LNCaP clone FGC (cell line): ENCODE results near the gene SLF2.
"Not testable (repeated sequence)": the region's sequence is repeated elsewhere in the genome, so short reads cannot be mapped to it uniquely, and the experiment has no call there.

ENCODE experiments used
- DNase-seq: peaks from one replicate; pipeline ENCODE4 v3.0.0-alpha.2; 2011; ENCODE audit warnings: low read depth
- H3K4me3 ChIP-seq: 2 replicates; pipeline ENCODE4 v1.5.1; 2011; ENCODE audit warnings: mild to moderate bottlenecking, low read depth, low read length, control low read depth
- TF ChIP-seq, protein P1 (sequence below): IDR thresholded peaks from 2 replicates; pipeline ENCODE4 v1.5.1; 2012; ENCODE audit warnings: mild to moderate bottlenecking; ENCODE audit not compliant: control insufficient read depth, insufficient read depth; ENCODE audit errors: extremely low read depth

Gene SLF2

DNA sequence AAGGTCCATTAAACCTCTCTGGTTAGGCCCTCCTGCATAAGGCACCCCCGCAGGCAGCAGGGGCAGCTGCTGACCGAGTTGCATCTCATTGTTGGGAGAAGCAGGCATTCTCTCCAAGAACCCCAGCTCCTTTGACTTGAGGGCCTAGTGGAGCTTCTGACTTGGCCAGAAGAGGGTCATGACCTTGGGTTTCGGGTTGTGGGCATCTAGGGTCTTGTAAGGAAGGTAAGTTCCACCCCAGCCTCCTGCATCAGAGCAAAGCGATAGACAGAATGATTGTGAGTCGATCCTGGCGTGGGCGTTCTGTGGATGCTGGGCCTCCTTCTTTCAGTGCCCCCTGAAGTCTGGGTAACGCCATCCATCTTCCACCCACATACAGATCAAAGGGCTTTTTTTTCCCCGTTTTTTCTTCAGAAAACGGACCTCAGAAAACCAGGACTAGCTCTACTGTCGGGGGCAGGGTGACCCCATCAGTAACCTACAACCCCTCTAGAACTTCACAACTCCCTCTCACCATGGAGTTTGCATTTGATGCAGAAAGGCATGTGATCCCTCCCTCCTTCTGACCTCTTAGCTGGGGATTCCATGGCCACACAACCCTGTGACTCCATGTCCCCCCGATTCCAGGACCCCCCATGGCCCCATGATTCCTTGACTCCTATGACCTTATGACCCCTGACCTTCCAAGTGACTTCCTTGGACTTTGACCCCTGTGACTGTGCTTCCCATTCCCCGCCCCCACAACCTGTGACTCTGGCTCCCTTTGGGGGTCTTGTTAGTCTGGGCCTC lies 59.5 kb downstream of the SLF2 start:
- no peak overlapping the region for H3K4me3 ChIP-seq
- DNase-seq, result no peak
- TF ChIP-seq, protein P1, sequence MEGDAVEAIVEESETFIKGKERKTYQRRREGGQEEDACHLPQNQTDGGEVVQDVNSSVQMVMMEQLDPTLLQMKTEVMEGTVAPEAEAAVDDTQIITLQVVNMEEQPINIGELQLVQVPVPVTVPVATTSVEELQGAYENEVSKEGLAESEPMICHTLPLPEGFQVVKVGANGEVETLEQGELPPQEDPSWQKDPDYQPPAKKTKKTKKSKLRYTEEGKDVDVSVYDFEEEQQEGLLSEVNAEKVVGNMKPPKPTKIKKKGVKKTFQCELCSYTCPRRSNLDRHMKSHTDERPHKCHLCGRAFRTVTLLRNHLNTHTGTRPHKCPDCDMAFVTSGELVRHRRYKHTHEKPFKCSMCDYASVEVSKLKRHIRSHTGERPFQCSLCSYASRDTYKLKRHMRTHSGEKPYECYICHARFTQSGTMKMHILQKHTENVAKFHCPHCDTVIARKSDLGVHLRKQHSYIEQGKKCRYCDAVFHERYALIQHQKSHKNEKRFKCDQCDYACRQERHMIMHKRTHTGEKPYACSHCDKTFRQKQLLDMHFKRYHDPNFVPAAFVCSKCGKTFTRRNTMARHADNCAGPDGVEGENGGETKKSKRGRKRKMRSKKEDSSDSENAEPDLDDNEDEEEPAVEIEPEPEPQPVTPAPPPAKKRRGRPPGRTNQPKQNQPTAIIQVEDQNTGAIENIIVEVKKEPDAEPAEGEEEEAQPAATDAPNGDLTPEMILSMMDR, result no peak

DNA sequence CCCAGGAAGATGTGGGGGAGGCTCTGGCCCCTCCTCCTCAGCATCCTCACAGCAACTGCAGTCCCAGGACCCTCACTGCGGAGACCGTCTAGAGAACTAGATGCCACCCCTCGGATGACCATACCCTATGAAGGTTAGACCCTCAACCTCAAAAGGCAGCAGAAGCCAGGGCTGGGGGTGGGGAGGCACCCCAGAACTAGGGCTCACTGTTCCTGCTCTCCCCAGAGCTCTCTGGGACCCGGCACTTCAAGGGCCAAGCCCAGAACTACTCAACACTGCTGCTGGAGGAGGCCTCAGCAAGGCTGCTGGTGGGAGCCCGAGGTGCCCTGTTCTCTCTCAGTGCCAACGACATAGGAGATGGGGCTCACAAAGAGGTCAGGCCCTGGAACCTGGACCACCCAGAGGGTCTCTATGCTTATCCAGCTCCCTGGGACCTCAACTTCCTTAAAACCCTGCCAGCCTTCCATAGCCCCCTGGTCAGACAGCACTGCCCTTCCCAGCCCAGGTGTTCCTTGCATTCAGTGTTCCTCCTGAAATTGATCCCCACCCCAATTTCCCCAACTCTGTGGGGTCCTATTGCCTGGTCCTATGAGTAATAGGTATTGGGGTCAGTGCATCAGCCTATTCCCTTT lies 60.3 kb downstream of the SLF2 start:
- DNase-seq, result no peak
- TF ChIP-seq, protein P1, result no peak
- no peak overlapping the region for H3K4me3 ChIP-seq

DNA sequence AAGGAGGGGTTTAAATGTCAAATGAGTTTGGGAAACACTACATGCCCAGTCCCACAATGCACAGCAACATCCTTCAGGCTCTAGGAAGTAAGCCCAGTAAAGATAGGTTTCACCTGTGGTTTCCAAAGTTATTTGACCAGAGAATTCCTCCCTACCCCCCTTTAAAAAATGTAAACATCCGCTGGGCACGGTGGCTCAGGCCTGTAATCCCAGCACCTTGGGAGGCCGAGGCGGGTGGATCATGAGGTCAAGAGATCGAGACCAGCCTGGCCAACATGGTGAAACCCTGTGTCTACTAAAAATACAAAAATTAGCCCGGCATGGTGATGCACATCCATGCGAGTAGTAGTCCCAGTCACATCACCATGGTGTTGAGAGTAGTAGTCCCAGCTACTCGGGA lies 62.6 kb downstream of the SLF2 start:
- DNase-seq, H3K4me3 ChIP-seq: not testable (repeated sequence)

DNA sequence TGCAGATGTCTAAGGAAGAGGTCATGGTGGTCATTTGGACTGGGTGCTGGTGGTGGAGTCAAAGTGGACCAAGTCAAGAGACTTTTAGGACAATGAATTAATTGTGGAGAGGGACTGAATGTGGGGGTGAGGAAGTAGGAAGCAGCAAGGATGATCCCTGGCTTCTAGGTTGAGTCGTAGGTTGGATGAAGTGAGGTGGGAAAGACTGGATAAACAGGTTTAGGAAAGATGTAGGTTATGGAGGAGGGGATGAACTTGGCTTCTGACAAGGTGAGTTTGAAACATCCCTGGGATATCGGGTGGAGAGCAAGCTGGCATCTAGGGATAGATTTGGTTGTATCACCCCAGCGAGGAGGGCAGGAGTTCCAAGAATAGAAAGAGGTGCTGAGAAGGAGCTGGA lies 64.1 kb downstream of the SLF2 start:
- TF ChIP-seq, protein P1, result no peak
- no peak for DNase-seq
- no peak overlapping the region for H3K4me3 ChIP-seq

DNA sequence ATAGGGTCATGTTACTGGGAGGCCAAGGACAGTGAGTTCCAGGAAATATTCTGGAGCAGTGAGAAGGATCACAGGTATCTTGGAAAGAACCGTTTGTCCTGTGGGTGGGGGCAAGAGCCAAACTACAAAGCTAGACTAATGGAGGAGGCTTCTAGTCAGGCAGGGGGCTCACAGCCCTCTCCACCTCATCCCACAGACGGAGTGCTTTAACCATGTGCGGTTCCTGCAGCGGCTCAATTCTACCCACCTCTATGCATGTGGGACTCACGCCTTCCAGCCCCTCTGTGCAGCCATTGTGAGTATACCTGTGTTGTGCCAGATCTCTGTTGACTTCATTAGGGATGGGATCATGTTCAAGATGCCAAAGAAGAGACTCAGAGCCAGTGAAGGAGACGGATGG lies 64.7 kb downstream of the SLF2 start:
- H3K4me3 ChIP-seq, result no peak overlapping the region
- no peak for DNase-seq
- TF ChIP-seq, protein P1, result no peak

DNA sequence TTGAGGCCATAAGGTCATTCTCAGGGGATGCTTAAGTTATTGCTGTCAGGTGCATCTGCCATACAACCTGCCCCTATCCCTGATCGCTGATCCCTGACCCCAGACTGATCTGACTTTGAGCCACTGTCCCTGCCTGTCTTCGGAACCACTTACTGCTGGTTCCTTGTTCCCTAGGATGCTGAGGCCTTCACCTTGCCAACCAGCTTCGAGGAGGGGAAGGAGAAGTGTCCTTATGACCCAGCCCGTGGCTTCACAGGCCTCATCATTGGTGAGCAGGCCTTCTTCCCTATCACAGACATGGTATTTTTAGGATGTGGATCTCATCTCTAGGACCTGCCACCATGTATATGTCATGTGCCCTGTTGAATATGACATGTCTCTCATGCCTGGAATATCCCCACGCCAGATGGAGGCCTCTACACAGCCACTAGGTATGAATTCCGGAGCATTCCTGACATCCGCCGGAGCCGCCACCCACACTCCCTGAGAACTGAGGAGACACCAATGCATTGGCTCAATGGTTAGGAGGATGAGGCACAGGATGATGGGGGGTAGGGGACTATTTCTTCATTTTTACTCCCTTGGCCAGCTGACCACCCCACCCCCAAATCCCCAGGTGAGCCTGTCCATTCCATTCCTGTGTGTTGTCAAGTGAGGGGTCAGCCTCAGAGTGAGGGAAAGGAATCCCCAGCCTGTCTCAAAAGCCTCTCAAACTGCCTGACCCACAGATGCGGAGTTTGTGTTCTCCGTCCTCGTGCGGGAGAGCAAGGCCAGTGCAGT lies 65.5 kb downstream of the SLF2 start:
- H3K4me3 ChIP-seq, result no peak overlapping the region
- DNase-seq, result no peak
- TF ChIP-seq, protein P1, result no peak

DNA sequence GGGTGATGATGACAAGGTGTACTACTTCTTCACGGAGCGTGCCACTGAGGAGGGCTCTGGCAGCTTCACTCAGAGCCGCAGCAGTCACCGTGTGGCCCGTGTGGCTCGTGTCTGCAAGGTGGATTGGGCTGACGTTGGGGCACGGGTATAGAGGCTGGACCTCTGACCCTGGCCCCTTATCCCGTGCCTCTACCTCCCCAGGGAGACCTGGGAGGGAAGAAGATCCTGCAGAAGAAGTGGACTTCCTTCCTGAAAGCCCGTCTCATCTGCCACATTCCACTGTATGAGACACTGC lies 66.1 kb downstream of the SLF2 start:
- DNase-seq, result no peak
- H3K4me3 ChIP-seq, result no peak overlapping the region
- TF ChIP-seq, protein P1, result no peak
